CD4-positive, alpha-beta T cell (primary cell): ENCODE results near the gene PSD. TPM values are rescaled to one million over a fixed set of nuclear protein-coding genes. Genes with fewer than 3 reads are reported as not detected.

Experiments used
- ATAC-seq: fragments of 200-7000 bp; cut with Tn5 transposase; one replicate; pipeline ENCODE4 v1.10.0; 2022; ENCODE audit warnings: mild to moderate bottlenecking; ENCODE audit not compliant: poor library complexity
- CTCF ChIA-PET: fragments of 350-600 bp; sonication (Branson Sonifier 250); formaldehyde crosslinking; loops from one replicate; lab custom pipeline; 2021; ENCODE audit warnings: antibody characterized with exemption, inconsistent platforms; lab: Charles Lee
- POLR2A ChIA-PET: fragments of 350-600 bp; sonication (Branson Sonifier 250); formaldehyde crosslinking; loops from one replicate; lab custom pipeline; 2021; ENCODE audit warnings: antibody characterized with exemption, inconsistent platforms; lab: Charles Lee
- DNase-seq, 14 experiments: peaks; one replicate each; pipeline ENCODE4 v3.0.0-alpha.2; 2013 to 2020; ENCODE audit warnings: mixed read lengths in 2 of 14
- H3K27ac ChIP-seq, 2 donors: one replicate each; pipeline versions ENCODE4 v1.5.1 to v1.7.0; 2013; ENCODE audit warnings: low read length in 2 of 2, low read depth in 1 of 2, mild to moderate bottlenecking in 1 of 2
- H3K27me3 ChIP-seq, 2 experiments: 1 replicate in 1 of 2; 2 replicates in 1 of 2; pipeline versions ENCODE4 v1.6.1 to v1.7.0; 2013; ENCODE audit warnings: low read length in 2 of 2, control low read depth in 1 of 2, mild to moderate bottlenecking in 1 of 2, moderate library complexity in 1 of 2; ENCODE audit not compliant: insufficient read depth in 2 of 2, control insufficient read depth in 1 of 2
- H3K36me3 ChIP-seq: one replicate; pipeline ENCODE4 v1.6.1; 2013; ENCODE audit warnings: low read length, control low read depth; ENCODE audit not compliant: insufficient read depth
- H3K4me1 ChIP-seq: one replicate; pipeline ENCODE4 v1.6.1; 2013; ENCODE audit warnings: low read length, control low read depth; ENCODE audit not compliant: insufficient read depth
- H3K4me3 ChIP-seq: one replicate; pipeline ENCODE4 v1.5.1; 2013; ENCODE audit warnings: mild to moderate bottlenecking, low read length, moderate library complexity
- H3K9me3 ChIP-seq, 2 experiments: 1 replicate in 1 of 2; 2 replicates in 1 of 2; pipeline versions ENCODE4 v1.6.1 to v1.7.0; 2013; ENCODE audit warnings: low read length in 2 of 2, mild to moderate bottlenecking in 2 of 2, control low read depth in 1 of 2, moderate library complexity in 1 of 2; ENCODE audit not compliant: control insufficient read depth in 1 of 2, insufficient read depth in 1 of 2
- H3K27ac Mint-ChIP-seq: one replicate; pipeline ENCODE4 v1.8.0; 2020; ENCODE audit warnings: mixed read lengths
- H3K27me3 Mint-ChIP-seq: one replicate; pipeline ENCODE4 v1.8.0; 2021; ENCODE audit warnings: mixed read lengths
- H3K36me3 Mint-ChIP-seq: one replicate; pipeline ENCODE4 v1.8.0; 2021; ENCODE audit warnings: low read depth, mixed read lengths
- H3K4me1 Mint-ChIP-seq: one replicate; pipeline ENCODE4 v1.8.0; 2021; ENCODE audit warnings: low read depth, mixed read lengths
- H3K4me3 Mint-ChIP-seq: one replicate; pipeline ENCODE4 v1.8.0; 2020; ENCODE audit warnings: mild to moderate bottlenecking, mixed read lengths
- H3K9me3 Mint-ChIP-seq: one replicate; pipeline ENCODE4 v1.8.0; 2020; ENCODE audit warnings: mixed read lengths
- CTCF ChIP-seq: fragments of 200-600 bp; IDR thresholded peaks from one replicate; pipeline ENCODE4 v1.8.0; 2022; ENCODE audit warnings: antibody characterized with exemption, mild to moderate bottlenecking
- intact Hi-C, 2 experiments: fragments of 100-400 bp; cut with DNase I in 1 of 2; cut with micrococcal nuclease in 1 of 2; formaldehyde crosslinking; loops; one replicate each; pipeline versions ENCODE4 v1.15.1 to v1.9.0; 2023 to 2025; cut with DNase I, micrococcal nuclease
- polyA plus RNA-seq, 2 donors: library from polyadenylated mRNA; unstranded; fragments of 120-200 nt; gene quantifications; one replicate each; pipeline ENCODE4 v1.2.1, GENCODE V29; 2013
- total RNA-seq, 174 experiments: library from RNA in 2 of 174; stranded (reverse) in 2 of 174; gene quantifications; one replicate each; pipeline ENCODE4 v1.2.3 and lab custom pipeline; 2021 to 2026

Gene PSD
- total RNA-seq (10 to 100 TPM; 16.7 to 17.8 TPM), total RNA-seq (lab: John Stamatoyannopoulos, UW) (1.8 to 14.4 (median 6.7) reads per million in 172 experiments)
- polyA plus RNA-seq (2013, experiment 1 of 2): 8.3 TPM
- polyA plus RNA-seq (2013, experiment 2 of 2): 10.7 TPM

- H3K4me3 ChIP-seq: peak within 1 kb of the TSS; percentile 83
- peaks cover 22% of the 10 kb centered on the region in 2 experiments for H3K27me3 ChIP-seq
- ATAC-seq (no peak), DNase-seq (peak in 1 of 14 experiments; percentile 39)
- Mint-ChIP-seq H3K36me3 (peaks cover 14% of the 10 kb centered on the region), H3K9me3 (no peaks in the 10 kb centered on the region), H3K4me1 (peaks cover 34% of the 10 kb centered on the region), H3K27me3 (peaks cover 37% of the 10 kb centered on the region), H3K27ac (no peak within 1 kb of the TSS), H3K4me3 (peak within 1 kb of the TSS; percentile 99)
- no peak within 1 kb of the TSS for H3K27ac ChIP-seq
- ChIA-PET CTCF (interaction anchor here (1.0 kb wide), 1 partner anchor 60 kb away, joined by 3 read pairs; no protein-coding TSS in a partner anchor), POLR2A (no interaction called here)
- H3K4me1 ChIP-seq: peaks cover 46% of the 10 kb centered on the region
- H3K9me3 ChIP-seq: peaks cover 0 to 11% of the 10 kb centered on the region in 2 experiments
- intact Hi-C loops: loop anchor here in 1 of 2 experiments (2.0 to 5.0 kb wide), 2 partner anchors 42 to 56 kb away; no protein-coding TSS in a partner anchor
- no peak for TF ChIP-seq CTCF
- peaks cover 4% of the 10 kb centered on the region for H3K36me3 ChIP-seq
Observed at GRCh38 chr10:102418622-102419268, at the start of gene PSD. Gene PSD (minus strand): TSS chr10:102418785. CDS start chr10:102417038, 1,747 bp downstream.

- H3K9me3 ChIP-seq: no peaks in the 10 kb centered on the region
- ATAC-seq (no peak), DNase-seq (peak in 2 of 14 experiments; percentile 14 to 28)
- H3K36me3 Mint-ChIP-seq: no peaks in the 10 kb centered on the region
- no peaks in the 10 kb centered on the region for H3K27me3 ChIP-seq
- ChIA-PET POLR2A (no interaction called here), CTCF (no interaction called here)
- H3K4me1 Mint-ChIP-seq: peaks cover under 1% of the 10 kb centered on the region
- no peak overlapping the region for H3K27ac Mint-ChIP-seq
- H3K9me3 Mint-ChIP-seq: no peaks in the 10 kb centered on the region
- H3K27ac ChIP-seq: no peak overlapping the region
- intact Hi-C loops: no loop called here
- H3K4me3 Mint-ChIP-seq: no peak overlapping the region
- H3K4me1 ChIP-seq: peaks cover 7% of the 10 kb centered on the region
- peaks cover 4% of the 10 kb centered on the region for H3K36me3 ChIP-seq
- no peak for TF ChIP-seq CTCF
- no peaks in the 10 kb centered on the region for H3K27me3 Mint-ChIP-seq
- H3K4me3 ChIP-seq: no peak overlapping the region
Observed at GRCh38 chr10:102467971-102468438, 49.4 kb upstream of the PSD start.

- DNase-seq: no peak
- H3K27me3 Mint-ChIP-seq: no peaks in the 10 kb centered on the region
- no peak overlapping the region for H3K27ac Mint-ChIP-seq
- TF ChIP-seq CTCF: no peak
- no peaks in the 10 kb centered on the region for H3K9me3 Mint-ChIP-seq
- peaks cover 6% of the 10 kb centered on the region for H3K4me1 Mint-ChIP-seq
- H3K36me3 Mint-ChIP-seq: no peaks in the 10 kb centered on the region
- Histone ChIP-seq H3K27me3 (no peaks in the 10 kb centered on the region), H3K4me1 (peaks cover 7% of the 10 kb centered on the region), H3K4me3 (no peak overlapping the region), H3K9me3 (no peaks in the 10 kb centered on the region), H3K36me3 (peaks cover 4% of the 10 kb centered on the region), H3K27ac (no peak overlapping the region)
- ATAC-seq: no peak
- ChIA-PET CTCF (no interaction called here), POLR2A (no interaction called here)
- intact Hi-C loops: no loop called here
- H3K4me3 Mint-ChIP-seq: no peak overlapping the region
Observed at GRCh38 chr10:102467318-102467717, 48.7 kb upstream of the PSD start.
